Neural cell (in vitro differentiated cells): Measurements from ENCODE around the gene PLPP1. TPM values are rescaled to one million over a fixed set of nuclear protein-coding genes. Genes with fewer than 3 reads are reported as not detected.

Experiments used
- H2AFZ ChIP-seq: fragments of 200-600, 300-800 bp; sonication (generic), shearing (Covaris generic); 2 replicates; pipeline ENCODE4 v1.6.0; 2014; ENCODE audit warnings: low read depth, mild to moderate bottlenecking, antibody characterized with exemption, low read length, moderate library complexity
- H3F3A ChIP-seq: fragments of 200-600 bp; shearing (Covaris generic); 2 replicates; pipeline ENCODE4 v1.6.1; 2016; ENCODE audit warnings: mild to moderate bottlenecking, moderate library complexity, mixed read lengths, antibody characterized with exemption, low read length; ENCODE audit not compliant: insufficient read depth, poor library complexity, severe bottlenecking
- H3K27ac ChIP-seq: fragments of 200-600, 300-800 bp; sonication (generic), shearing (Covaris generic); 2 replicates; pipeline ENCODE4 v1.5.1; 2014; ENCODE audit warnings: mild to moderate bottlenecking, low read length, moderate library complexity
- H3K27me3 ChIP-seq: fragments of 300-800, 200-600 bp; sonication (generic), shearing (Covaris generic); 2 replicates; pipeline ENCODE4 v1.6.0; 2014; ENCODE audit warnings: mild to moderate bottlenecking, low read depth, low read length, moderate library complexity; ENCODE audit not compliant: insufficient read depth
- H3K36me3 ChIP-seq: fragments of 300-800, 200-600 bp; sonication (generic), shearing (Covaris generic); 2 replicates; pipeline ENCODE4 v1.5.1; 2014; ENCODE audit warnings: mild to moderate bottlenecking, antibody characterized with exemption, low read length, moderate library complexity; ENCODE audit not compliant: insufficient read depth
- H3K4me2 ChIP-seq: fragments of 300-800, 200-600 bp; sonication (generic), shearing (Covaris generic); 2 replicates; pipeline ENCODE4 v1.6.0; 2014; ENCODE audit warnings: mild to moderate bottlenecking, low read length
- H3K4me3 ChIP-seq: fragments of 300-800, 200-600 bp; sonication (generic), shearing (Covaris generic); 2 replicates; pipeline ENCODE4 v1.5.1; 2014; ENCODE audit warnings: mild to moderate bottlenecking, low read length, moderate library complexity
- H3K79me2 ChIP-seq: fragments of 200-600 bp; shearing (Covaris generic); replicated peaks from 2 replicates; pipeline ENCODE4 v1.6.0; 2014; ENCODE audit warnings: mild to moderate bottlenecking, low read length, moderate library complexity; ENCODE audit not compliant: insufficient read depth
- H3K9ac ChIP-seq: fragments of 300-800, 200-600 bp; sonication (generic), shearing (Covaris generic); 2 replicates; pipeline ENCODE4 v1.6.1; 2016; ENCODE audit warnings: mild to moderate bottlenecking, low read length, mixed read lengths
- H3K9me2 ChIP-seq: fragments of 200-600 bp; shearing (Covaris generic); 2 replicates; pipeline ENCODE4 v1.6.1; 2016; ENCODE audit warnings: mild to moderate bottlenecking, low read length, mixed read lengths; ENCODE audit not compliant: insufficient read depth
- H3K9me3 ChIP-seq: fragments of 200-600, 300-800 bp; sonication (generic), shearing (Covaris generic); 2 replicates; pipeline ENCODE4 v1.6.1; 2016; ENCODE audit warnings: mild to moderate bottlenecking, mixed run types, low read length, moderate library complexity, mixed read lengths
- H4K20me1 ChIP-seq: fragments of 200-600 bp; shearing (Covaris generic); 2 replicates; pipeline ENCODE4 v1.6.1; 2016; ENCODE audit warnings: mild to moderate bottlenecking, mixed run types; ENCODE audit not compliant: insufficient read depth
- EP300 ChIP-seq: fragments of 450-650 bp; conservative IDR thresholded peaks from 2 replicates; pipeline ENCODE4 v1.6.1; 2014; ENCODE audit warnings: antibody characterized with exemption, mild to moderate bottlenecking, moderate library complexity; ENCODE audit not compliant: poor library complexity, severe bottlenecking
- EZH2 ChIP-seq: fragments of 200-600, 300-800 bp; shearing (Covaris generic), sonication (generic); IDR thresholded peaks from 2 replicates; pipeline ENCODE4 v1.6.1; 2014; ENCODE audit warnings: antibody characterized with exemption, low read length, borderline replicate concordance, mild to moderate bottlenecking; ENCODE audit not compliant: insufficient read depth, poor library complexity, severe bottlenecking
- MXI1 ChIP-seq: fragments of 450-650 bp; conservative IDR thresholded peaks from 2 replicates; pipeline ENCODE4 v1.6.1; 2014; ENCODE audit warnings: antibody characterized with exemption, mild to moderate bottlenecking; ENCODE audit not compliant: poor library complexity, severe bottlenecking
- POLR2AphosphoS5 ChIP-seq: IDR thresholded peaks from 2 replicates; pipeline ENCODE4 v1.6.1; 2012
- RAD21 ChIP-seq: fragments of 450-650 bp; conservative IDR thresholded peaks from 2 replicates; pipeline ENCODE4 v1.6.1; 2014; ENCODE audit warnings: antibody characterized with exemption, mild to moderate bottlenecking, moderate library complexity
- REST ChIP-seq: IDR thresholded peaks from 2 replicates; pipeline ENCODE4 v1.6.1; 2012; ENCODE audit warnings: borderline replicate concordance
- SMC3 ChIP-seq: fragments of 450-650 bp; conservative IDR thresholded peaks from 2 replicates; pipeline ENCODE4 v1.6.1; 2014; ENCODE audit warnings: antibody characterized with exemption, mild to moderate bottlenecking, moderate library complexity; ENCODE audit not compliant: poor library complexity
- TAF1 ChIP-seq: IDR thresholded peaks from 2 replicates; pipeline ENCODE4 v1.6.1; 2012; ENCODE audit warnings: low read depth
- polyA plus RNA-seq: library from polyadenylated mRNA; depleted of rRNA; stranded (reverse); fragments of >200 nt; gene quantifications from 2 replicates; pipeline ENCODE4 v1.2.3, GENCODE V29; 2014
- TF ChIP-seq, protein P1 (sequence below): fragments of 450-650 bp; IDR thresholded peaks from 2 replicates; pipeline ENCODE4 v1.5.1; 2014; ENCODE audit warnings: antibody characterized with exemption, mild to moderate bottlenecking, moderate library complexity; ENCODE audit not compliant: poor library complexity, severe bottlenecking

Gene PLPP1
- polyA plus RNA-seq, 1 donor from 2014 or later = 33.9 TPM

- no peak overlapping the region for H3K4me3 ChIP-seq
- H2AFZ ChIP-seq = no peak overlapping the region
Observed at GRCh38 chr5:55551904-55552303, 17.1 kb upstream of the PLPP1 start.

DNA sequence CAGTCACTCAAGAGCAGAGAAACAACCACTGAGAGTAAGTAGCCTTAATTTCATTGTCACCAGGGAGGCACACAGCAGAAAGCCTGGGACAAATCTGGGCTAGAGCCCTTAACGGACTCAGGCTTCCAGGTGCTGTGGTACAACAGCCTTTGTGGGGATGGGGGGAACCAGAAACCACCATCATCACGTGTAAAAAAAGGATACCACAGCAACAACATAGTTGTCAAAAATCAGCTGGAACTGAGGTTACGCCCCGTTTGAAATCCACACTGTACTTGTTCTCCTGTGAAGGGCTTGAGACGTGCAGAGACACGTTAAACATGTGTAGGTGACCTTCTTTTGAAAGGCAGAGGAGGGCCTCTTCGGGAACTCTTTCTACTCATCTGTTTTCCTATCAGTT lies 16.6 kb upstream of the PLPP1 start:
- no peaks in the 10 kb centered on the region for H3K27me3 ChIP-seq
- no peak overlapping the region for H3K9ac ChIP-seq
- no peaks in the 10 kb centered on the region for H3K9me2 ChIP-seq
- H3K4me3 ChIP-seq = no peak overlapping the region
- H4K20me1 ChIP-seq = no peaks in the 10 kb centered on the region
- H3K9me3 ChIP-seq = no peaks in the 10 kb centered on the region
- H3F3A ChIP-seq = no peaks in the 10 kb centered on the region
- no peaks in the 10 kb centered on the region for H3K79me2 ChIP-seq
- H3K27ac ChIP-seq = no peak overlapping the region
- H3K36me3 ChIP-seq = no peaks in the 10 kb centered on the region
- no peak overlapping the region for H2AFZ ChIP-seq
- H3K4me2 ChIP-seq = no peak overlapping the region
- TF ChIP-seq, protein P1, sequence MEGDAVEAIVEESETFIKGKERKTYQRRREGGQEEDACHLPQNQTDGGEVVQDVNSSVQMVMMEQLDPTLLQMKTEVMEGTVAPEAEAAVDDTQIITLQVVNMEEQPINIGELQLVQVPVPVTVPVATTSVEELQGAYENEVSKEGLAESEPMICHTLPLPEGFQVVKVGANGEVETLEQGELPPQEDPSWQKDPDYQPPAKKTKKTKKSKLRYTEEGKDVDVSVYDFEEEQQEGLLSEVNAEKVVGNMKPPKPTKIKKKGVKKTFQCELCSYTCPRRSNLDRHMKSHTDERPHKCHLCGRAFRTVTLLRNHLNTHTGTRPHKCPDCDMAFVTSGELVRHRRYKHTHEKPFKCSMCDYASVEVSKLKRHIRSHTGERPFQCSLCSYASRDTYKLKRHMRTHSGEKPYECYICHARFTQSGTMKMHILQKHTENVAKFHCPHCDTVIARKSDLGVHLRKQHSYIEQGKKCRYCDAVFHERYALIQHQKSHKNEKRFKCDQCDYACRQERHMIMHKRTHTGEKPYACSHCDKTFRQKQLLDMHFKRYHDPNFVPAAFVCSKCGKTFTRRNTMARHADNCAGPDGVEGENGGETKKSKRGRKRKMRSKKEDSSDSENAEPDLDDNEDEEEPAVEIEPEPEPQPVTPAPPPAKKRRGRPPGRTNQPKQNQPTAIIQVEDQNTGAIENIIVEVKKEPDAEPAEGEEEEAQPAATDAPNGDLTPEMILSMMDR = no peak
- TF ChIP-seq SMC3 (no peak), MXI1 (no peak), TAF1 (no peak), EZH2 (no peak), POLR2AphosphoS5 (no peak), RAD21 (no peak), REST (no peak)

More at GRCh38 chr5:55551904-55552303, 17.1 kb upstream of the PLPP1 start:
- H3F3A ChIP-seq = no peaks in the 10 kb centered on the region
- H3K27me3 ChIP-seq = no peaks in the 10 kb centered on the region
- no peak overlapping the region for H3K27ac ChIP-seq
- no peaks in the 10 kb centered on the region for H3K79me2 ChIP-seq
- H3K4me2 ChIP-seq = no peak overlapping the region
- H3K36me3 ChIP-seq = no peaks in the 10 kb centered on the region
- no peak overlapping the region for H3K9ac ChIP-seq
- H3K9me2 ChIP-seq = no peaks in the 10 kb centered on the region
- no peaks in the 10 kb centered on the region for H4K20me1 ChIP-seq
- no peaks in the 10 kb centered on the region for H3K9me3 ChIP-seq
- TF ChIP-seq RAD21 = no peak
- TF ChIP-seq REST = no peak
- TF ChIP-seq EP300 = no peak
- TF ChIP-seq POLR2AphosphoS5 = no peak
- TF ChIP-seq EZH2 = no peak
- TF ChIP-seq MXI1 = no peak
- TF ChIP-seq SMC3 = no peak
- TF ChIP-seq, protein P1 = no peak
- TF ChIP-seq TAF1 = no peak
